DLD1 (cell line): ENCODE results near the gene SMG7.

Source experiments
- in situ Hi-C: cut with HindIII; loops from 2 replicates; pipeline ENCODE4 v1.10.0; 2017; ENCODE audit warnings: low sequenced_read_pairs

The SMG7 gene

DNA sequence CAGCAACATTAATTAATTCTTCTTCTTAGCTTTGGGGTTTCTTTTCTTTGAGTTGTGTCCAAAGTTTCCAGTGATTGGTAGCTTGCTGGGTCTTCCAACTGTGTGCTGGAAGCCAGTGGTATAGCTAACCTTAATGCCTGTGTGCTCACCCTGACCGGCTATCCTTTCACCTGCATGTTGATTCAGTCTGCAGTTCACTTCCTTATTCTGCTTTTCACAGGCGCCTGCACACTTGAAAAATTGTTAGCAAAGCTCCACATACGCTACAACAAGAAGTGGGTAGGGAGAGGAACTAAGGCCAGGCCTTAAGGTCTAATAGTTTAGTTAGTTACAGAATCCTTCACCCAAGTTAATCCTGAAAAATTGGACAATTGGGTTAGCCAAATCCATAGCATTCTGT is 82.3 kb downstream of the SMG7 start:
- in situ Hi-C loops = no loop called here

DNA sequence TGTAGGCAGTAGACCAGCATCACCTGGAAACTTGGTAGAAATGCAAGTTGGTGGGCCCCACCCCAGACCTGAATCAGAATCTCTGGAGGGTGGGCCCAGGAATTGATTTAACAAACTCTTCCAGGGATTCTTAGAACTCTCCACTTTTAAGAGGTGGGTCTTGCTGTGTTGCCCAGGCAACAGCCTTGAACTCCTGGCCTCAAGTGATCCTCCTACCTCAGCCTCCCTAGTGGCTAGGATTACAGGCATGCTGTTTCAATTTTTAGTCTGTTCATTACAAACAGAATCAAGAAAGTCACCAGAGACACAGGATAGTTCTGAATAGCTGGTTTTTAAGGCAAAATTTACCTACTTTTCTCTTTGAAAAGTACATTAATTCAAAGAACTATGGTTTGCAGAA is 86.8 kb downstream of the SMG7 start:
- in situ Hi-C loops = no loop called here

DNA sequence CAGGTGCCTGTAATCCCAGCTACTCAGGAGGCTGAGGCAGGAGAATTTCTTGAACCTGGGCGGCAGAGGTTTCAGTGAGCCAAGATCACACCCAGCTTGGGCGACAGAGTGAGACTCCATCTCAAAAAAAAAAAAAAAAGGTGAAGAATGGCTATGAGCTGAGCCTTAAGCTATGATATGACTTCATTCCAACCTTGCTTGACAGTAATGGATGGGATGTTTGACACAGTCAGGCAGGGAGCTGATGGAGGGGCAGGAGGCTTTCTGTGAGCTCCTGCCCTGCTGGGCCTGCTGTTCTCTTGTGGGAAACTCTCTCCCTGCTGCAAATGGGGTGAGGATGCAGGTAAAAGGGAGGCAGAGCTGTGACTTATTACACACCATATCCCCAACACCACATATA is 90.4 kb downstream of the SMG7 start:
- in situ Hi-C loops = no loop called here

DNA sequence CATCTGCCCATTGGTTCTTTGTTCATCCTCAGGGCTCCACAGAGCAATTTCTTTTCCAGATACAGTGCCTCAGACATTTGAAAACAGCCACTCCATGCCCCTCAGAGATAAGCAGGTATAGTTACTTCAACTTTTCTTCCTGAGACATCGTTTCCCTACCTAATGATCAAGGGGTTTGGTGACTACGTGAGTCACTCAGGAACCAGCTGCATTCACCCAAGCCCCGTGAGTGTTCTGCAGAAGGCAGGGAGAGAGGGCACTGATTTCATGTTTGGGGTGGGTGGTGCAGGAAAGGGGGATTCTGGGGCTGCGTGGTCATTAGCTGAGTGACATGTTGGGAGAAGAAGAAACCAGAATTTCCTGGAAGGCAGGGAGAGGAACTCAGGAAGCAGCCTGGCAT is 93.0 kb downstream of the SMG7 start:
- in situ Hi-C loops = no loop called here

DNA sequence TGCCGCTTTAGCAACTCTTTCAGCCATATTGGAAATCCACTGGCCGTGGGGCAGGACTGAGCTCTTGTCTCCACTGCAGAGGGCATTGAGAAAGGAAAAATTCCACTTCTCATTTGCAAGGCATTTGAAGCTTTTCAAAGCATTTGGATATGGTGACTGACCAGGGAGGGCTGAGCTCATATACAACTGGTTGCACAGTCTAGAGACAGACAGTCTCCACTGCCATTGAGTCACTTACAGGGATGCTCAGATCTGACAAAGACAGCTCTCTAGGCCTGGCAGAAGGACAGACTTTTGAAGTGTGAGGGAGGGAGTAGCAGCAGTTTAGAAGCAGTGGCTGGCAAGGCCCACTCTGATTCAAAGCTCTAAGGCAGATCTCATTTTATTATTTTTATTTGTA is 93.7 kb downstream of the SMG7 start:
- in situ Hi-C loops = no loop called here

DNA sequence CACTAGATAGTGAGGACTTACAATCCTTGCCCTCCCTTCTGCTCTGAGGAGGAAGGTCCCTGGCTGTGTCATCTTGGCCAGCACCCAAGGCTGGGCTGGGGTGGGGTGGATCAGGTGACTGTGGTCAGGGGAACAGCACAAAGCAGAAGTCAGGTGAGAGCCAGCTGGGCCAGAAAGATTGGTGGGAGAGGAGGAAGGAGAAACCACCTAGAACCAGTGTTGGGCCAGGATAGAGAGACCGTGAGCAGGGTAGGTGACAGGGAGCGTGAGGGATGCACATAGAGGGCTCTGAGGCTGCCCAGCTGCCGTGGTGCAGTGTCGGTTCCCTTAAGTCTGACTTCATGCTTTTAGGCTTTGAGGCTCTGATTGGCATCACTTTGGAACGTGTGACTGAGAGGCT is 95.3 kb downstream of the SMG7 start:
- in situ Hi-C loops = no loop called here

DNA sequence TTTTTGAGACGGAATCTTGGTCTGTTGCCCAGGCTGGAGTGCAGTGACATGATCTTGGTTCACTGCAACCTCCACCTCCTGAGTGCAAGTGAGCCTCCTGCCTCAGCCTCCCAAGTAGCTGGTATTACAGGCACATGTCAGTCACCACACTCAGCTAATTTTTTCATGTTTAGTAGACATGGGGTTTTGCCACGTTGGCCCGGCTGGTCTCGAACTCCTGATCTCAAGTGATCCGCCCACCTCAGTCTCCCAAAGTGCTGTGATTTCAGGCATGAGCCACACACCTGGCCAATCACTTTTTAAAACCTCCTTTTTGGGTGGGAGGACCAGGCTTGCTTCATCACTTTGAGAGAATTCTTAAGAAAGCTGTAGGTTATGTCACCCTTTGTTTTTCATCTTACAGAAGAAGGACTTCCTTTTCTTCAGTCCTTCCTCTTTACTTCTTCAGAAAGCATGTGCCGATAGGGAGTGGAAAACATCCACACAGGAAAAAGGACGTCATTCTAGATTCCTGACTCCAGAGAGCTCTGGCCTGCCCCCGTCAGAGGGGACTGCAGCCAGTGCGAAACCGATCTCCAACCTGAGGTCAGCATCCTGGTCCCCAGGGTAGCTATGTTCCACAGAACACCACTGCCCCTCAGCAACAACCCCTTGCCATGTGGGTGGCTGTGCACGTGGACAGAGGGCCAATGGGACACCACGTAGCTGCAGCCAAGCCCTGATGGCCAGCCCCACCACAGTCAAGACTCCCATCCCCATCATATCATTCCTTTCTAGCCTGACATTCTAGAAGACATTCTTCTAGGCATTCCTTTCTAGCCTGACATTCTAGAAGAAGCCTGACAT is 96.1 kb downstream of the SMG7 start:
- in situ Hi-C loops = no loop called here

DNA sequence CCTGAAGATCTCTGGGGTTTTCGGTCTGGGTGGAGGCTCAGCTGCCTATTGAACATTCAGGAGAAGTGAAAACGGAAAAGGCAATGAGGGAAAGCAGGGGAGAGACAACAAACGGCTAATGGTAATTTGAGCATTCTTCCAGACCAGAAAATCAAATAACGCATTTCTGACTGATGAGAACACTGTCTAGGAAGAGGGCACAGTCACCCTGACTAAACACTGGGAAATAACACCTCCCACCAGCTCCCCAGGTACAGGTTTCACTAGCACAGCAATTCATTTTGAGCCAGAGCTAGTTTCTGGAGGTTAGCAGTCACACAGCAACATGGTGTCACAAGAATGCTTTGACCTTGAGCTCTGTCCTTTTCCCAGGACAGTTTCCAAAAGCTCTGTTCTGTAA is 96.8 kb downstream of the SMG7 start:
- in situ Hi-C loops = no loop called here

DNA sequence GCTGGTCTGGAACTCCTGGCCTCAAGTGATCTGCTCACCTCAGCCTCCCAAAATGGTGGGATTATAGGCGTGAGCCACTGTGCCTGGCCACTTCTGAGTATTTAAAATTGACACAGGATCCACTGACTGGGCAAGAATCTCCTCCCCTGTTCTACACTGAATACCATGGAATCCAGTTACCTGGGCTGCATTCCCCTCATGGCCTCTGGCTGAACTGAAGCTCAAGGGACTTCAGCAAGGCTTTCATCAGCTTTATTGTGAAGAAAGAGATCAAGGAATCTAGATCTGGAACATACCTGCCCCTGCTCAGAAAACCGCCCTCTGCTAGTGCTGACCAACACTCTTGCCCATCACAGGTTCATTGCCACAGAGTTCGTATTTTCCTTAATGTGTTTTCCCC is 97.5 kb downstream of the SMG7 start:
- in situ Hi-C loops = no loop called here

DNA sequence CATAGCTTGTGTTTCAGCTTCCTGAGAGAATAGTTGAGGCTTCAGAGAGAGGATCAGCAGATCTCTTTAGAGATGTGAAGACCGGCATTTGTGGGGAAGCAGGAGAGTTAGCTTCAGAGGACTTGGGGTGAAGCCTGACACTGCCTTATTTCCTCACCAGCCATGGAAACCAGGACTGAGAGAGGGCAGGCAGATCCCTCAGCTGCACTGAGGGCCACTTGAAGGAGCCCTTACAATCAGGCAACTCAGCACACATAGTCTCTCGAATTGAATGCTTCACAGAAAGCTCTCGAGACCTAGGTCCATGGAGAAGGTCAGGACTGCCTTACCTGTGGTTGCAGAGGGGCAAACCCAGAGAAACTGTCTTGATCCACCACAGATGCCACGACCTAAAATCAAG is 98.2 kb downstream of the SMG7 start:
- in situ Hi-C loops = no loop called here

DNA sequence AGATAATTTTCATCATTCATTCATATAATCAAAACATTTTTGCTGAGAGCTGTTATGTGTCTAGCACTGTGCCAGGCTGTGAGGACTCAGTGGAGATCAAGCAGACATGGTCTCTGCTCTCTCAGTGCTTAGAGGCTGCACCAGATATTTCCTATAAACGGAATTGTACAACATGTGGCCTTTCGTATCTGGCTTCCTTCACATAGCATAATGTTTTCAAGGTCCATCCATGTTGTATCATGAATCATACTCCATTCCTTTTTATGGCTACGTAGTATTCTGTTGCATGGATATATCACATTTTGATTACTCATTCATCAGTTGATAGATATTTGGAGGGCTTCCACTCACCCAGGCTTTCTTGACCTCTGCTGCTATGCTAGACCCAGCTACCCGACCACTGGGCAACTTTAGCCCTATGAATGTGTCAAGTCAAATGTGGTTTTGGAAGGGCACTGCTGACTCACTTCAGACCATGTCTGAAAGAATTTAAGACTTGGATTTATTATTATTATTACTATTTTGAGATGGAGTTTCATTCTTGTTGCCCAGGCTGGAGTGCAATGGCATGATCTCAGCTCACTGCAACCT is 99.5 kb downstream of the SMG7 start:
- in situ Hi-C loops = no loop called here

DNA sequence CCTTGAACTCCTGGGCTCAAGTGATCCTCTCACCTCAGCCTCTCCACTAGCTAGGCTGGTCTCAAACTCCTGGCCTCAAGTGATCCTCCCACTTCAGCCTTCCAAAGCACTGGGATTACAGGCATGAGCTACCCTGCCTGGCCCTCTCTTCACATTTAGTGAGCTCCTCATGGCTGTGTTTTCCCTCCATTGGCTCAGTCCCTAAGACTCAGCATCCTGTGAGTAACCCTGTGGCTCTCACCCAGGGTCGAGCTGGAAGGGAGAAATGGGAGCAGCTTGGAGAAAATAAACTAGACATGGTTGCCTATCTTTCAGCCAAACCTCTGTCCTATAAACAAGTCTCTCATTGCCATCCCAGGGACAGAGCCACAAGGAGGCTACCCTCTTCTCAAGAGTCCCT is 100.4 kb downstream of the SMG7 start:
- in situ Hi-C loops = no loop called here

DNA sequence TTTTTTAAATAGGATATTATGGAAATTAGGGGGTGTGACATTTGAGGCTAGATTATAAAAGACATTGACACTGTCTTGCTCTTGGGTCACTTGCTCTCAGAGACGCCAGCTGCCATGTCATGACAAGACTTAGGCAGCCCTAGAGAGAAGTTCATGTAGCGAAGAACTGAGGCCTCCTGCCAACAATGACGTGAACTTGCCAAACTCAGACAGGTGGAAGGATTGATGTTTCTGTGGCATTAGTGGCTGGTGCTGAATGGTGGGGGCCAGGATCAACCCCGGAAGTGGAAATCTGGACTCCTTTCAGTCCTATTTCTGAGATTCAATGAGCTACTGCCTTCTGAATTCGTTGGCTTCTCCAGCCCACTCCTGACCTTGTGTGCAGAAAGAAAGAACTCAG is 103.3 kb downstream of the SMG7 start:
- in situ Hi-C loops = no loop called here

DNA sequence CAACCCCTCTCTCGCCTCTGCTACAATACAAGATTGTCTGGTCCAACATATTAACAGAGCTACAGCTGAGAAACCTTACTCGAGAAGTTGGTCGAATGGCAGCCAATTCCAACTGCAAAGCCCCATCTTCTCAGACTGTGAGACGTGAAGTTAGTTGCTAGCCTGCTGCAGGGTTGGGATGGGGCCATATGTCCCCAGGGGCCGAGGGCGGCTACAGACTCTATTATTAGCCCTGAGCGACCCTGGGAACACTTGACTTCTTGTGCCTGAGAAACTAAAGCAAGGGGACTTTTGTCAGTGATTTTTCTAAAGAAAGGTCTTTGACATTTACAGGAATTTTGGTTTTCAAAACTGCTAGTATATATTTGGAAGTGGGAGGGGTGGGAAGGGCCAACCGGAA is 104.2 kb downstream of the SMG7 start:
- in situ Hi-C loops = no loop called here

DNA sequence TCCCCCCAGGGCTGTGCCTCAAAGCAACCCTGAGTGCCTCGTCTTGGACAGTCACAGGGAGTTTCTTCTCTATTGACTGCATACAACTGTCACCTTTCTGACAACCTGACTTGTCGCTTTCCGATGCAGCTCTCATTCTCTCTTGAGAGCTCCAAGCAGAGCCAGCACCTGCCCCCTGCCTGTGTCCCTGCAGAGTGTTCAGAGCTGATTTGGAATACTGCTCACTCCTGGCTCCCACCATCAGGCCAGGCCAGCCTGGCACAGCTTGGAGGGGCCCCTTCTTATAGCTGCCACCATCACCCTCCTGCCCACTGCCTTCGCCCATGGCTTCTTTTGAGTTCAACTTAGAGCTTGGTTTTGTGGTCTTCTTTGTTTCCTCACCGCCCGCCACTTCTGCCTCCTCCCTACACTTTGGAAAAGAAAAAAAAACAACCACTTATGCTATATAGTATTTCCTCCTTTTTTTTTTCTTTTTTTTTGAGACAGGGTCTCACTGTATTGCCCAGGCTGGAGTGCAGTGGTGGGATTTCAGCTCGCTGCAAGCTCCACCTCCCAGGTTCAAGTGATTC is 105.7 kb downstream of the SMG7 start:
- in situ Hi-C loops = no loop called here

DNA sequence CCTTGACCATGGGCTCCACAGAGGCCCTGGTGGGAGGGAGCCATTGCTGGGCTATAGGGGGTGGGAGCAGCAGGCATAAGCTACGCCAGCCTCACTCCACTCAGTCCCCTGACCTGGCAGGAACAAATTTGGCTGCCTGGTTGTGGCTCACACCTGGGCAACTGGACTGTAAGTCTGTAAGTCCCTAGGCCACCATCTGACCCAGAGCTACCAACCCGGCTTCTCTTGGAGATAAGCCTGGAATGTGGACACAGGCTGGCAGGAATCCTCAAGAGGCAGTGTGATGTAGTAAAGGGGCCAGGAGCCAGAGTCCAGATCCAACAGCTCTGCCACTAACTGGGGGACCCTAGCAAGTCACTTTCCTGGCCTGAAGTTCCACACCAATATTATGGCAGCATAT is 106.6 kb downstream of the SMG7 start:
- in situ Hi-C loops = no loop called here

DNA sequence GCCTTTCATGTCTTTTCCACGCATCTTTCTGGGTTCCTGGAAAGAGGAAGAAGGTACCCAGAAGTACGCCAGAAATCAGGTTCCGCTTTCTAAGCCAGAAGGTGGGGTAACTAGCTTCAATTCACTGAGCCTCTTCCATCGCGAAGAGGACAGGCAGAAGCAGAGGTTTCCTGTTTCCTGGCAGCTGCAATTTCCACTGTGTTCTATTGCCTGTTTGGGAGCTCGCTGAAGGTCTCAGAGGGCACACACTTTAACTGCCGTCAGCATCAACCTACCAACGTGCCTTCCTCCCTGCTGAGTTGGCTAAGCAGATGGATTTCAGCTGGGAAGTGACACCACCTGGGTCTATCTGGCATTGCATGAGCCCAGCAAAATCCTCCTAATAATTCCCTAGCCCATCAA is 108.0 kb downstream of the SMG7 start:
- in situ Hi-C loops = no loop called here

DNA sequence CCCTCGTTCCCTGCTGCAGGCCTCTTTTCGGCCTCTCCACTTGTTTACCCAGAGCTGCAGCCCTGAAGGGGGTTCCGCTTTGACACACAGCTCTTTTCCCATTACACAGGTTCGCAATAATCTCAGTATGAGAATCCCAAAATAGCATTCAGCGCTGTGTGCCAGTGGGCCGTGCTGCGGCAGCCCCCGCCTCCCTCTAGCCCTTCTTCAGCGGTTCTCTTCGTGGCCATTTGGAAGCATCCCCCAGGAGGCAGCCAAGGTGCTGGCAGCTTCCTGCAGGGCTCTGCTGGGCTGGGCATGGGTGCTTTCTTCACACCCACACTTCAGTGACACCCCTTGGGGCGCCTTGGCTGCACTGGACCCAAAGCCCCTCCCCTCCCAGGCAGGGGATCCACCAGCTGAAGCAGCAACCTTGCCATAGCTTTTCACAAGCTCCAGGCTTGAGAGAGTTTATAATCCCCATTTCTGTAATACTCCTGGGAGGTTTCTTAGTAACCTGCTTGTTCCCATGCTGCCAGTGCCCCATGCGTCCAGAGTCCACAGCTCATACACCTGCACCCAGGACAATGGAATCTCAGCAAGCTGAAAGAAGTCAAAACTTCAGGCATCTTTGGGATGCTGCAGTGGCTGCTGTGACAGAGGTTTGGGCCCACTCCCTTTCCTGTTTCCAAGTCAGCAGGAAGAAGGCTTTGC is 109.9 kb downstream of the SMG7 start:
- in situ Hi-C loops = no loop called here

DNA sequence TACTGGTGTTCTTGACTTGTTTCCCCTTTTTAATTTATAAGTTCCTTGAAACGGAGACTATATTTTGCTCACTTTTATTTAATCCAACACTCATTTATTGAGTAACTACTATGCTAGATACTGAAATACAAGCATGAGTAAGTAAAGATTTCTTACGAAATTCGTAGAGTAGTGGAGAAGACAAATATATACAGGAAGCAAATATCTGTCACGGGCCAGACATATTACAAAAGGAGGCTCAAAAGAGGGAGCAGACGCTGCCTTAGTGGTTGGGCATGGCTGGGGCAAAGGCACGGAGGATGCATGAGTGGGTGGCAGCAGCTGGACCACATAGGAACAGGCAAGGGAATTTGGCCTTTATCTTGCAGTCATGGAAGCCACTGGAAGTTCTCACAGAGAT is 111.2 kb downstream of the SMG7 start:
- in situ Hi-C loops = no loop called here

DNA sequence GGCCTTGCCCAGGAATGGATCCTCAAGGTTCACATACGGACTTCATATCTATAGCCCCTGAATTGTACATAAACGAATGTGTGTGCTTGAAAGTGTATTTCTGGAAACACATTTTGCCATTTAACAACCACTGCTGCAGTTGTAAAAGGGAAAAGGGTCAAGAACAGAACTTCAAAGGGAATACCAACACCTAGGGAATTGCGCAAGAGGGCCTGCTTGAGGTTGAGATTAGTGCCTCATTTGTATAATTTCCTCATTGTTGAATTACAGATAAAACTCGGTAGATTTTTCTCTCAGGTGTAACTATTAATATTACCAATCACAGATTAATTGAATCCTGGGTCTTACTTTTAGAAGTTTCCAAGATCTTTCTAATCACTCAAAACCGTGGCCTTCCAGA is 111.8 kb downstream of the SMG7 start:
- in situ Hi-C loops = no loop called here

DNA sequence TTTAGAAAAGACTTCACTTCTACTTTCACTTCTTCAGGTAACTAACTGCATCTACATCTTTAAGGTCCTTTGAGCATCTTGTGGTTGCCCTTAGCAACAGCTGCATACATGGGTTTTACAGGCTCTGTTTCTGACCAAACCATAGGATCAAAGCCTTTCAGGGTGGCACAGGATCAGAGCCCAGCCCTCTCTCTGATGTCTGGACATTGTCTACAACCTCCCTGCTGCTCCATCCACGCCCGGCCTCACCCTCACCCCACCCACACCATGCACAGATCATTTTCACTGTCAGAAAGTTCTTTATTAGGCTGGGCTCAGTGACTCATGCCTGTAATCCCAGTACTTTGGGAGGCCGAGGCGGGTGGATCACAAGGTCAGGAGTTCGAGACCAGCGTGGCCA is 112.7 kb downstream of the SMG7 start:
- in situ Hi-C loops = no loop called here

DNA sequence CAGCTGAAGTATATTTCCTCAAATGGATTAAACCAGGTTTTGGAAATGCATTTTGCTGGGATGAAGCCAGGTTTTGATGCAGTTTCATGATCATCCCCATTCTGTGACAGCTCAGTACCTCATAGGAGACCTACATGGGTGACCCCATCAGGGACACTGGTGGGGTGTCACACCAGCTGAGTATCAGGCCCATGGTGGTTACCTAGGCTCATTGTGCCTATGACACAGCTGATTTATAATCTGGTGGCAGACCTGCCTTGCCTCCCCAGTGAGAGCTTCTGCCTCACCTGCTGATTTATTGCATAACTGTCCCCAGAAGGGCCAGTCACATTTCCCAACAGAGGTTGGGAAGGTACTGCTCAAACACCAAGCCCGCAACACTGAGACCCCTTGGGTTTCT is 114.2 kb downstream of the SMG7 start:
- in situ Hi-C loops = no loop called here
